ENCODE measurements around the gene GPRC5C.
"Not testable (repeated sequence)": the region's sequence is repeated elsewhere in the genome, so short reads cannot be mapped to it uniquely, and the experiment has no call there.

GPRC5C gene

DNA sequence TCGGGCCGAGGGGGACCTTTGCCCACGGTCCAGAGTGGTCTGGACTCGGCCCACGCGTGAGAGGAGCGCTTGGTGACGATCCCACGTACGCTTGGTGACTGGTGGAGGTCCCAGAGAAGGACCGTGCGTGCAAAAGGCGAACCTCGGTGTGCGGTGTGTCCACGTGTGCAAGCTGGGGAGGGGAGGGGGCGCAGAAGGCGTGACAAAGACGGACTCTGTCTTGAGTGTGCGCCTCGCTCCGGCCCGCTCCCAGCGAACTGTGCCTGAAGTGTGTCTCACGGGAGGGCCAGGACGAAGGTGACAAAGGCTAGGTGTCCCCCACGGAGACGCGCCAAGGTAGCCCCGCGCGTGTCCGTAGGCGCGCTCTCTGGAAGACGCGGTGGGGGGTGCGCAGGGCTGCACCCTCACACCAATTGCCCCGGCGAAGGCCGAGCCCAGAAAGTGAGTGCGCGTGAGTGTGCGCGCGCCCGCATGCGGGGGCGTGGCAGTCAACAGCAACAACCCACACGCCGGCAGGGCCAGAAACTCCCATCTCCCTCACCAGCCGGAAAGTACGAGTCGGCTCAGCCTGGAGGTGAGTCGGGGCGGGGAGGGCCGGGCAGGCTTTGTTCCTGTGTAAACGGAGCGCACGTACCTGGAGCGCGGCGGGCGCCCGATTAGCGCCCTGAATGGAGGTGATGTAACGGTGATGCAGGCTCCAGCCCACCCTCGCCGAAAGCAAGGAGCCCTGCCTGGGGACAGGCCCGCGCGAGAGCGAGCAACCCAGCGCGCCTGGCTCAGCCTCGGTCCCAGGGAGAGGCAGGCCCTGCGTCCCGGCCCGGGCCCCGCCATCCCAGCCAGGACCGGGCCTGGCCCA is at the start of gene GPRC5C:
TSS of gene GPRC5C (plus strand) at position 521 of the 856 bp plus-strand sequence. CDS start 7,689 bp downstream, outside the sequence.
- DNase-seq, result peak; percentile 25

GRCh38 chr17:74383141-74383540 is 48.7 kb upstream of the GPRC5C start:
- no peak for DNase-seq

GRCh38 chr17:74385201-74385600 is 46.7 kb upstream of the GPRC5C start:
- DNase-seq, result no peak

DNA sequence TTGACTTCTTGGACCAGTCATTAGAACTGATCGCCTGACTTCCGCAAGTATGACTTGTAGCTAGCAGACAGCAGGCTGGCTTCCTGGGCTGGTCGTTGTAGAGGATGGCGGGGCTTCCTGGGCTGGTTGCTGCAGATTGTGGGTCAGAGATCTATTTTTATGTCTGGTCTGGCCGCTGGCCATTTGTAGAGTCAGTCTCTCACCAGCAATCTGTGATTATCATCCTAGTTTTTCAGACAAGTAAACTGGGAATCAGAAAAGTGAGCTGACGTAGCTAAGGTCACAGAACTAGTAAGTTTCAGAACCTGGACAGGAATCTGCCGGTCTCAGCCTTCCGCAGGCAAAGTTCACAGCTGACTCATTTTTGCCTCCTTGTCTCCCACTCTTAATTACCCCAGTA is 45.5 kb upstream of the GPRC5C start:
- DNase-seq, result no peak

GRCh38 chr17:74387365-74388218 is 44.3 kb upstream of the GPRC5C start:
- no peak for DNase-seq

DNA sequence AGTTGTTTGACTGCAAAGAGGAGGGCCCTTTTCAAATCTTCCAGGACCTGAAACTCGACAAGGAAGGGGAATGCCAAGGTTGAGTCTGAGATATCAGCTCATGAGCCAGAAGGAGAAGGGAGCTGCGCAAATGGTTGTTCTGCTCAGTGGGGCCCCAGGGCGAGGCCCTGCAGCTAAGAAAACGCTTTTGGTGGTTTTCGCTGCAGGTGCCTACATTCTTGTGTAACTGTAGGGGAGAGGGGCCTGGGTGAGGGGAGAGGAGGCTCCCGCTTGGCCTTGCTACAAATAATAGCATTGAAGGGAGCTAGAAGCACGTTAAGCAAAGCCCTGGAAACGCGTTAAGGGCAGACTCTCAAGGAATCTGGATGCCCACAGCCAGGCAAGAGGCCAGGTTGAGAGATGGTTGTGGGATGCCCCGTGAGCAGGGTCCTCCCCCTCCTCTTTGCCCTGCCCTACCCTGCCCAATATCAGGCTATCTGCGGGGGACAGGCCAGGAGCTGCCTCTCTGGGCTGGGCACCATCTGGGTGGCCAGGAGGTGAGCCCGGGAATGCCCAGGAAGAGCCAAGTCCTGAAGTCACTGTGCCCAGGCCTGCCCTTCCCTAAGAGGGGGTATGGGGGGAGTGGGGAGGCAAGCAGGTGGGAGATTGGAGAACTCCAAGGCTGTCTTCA is 42.7 kb upstream of the GPRC5C start:
- DNase-seq, result no peak

DNA sequence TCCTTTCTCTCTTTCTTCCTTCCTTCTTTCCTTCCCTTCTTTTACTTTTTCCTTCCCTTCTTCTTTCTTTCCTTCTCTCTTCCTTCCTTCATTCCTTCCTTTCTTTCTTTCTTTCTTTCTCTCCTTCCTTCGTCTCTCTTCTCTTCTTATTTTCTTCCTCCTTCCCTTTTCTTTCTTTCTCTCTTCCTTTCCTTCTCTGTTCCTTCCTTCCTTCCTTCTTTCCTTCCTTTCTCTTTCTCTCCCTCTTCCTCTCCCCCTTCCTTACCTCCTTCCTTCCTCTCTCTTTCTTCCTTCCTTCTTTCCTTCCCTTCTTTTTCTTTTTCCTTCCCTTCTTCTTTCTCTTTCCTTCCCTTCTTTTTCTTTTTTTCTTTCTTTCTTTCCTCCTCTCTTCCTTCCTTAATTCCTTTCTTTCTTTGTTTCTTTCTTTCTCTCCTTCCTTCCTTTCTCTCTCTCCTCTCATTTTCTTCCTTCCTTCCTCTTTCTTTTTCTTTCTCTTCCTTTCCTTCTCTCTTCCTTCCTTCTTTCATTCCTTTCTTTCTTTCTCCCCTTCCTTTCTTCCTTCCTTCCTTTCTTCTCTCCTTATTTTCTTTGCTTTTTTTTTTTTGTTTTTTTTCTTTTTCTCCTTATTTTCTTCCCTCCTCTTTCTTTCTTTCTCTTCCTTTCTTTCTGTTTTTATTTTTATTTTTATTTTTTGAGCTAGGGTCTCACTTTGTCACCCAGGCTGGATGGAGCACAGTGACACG is 41.8 kb upstream of the GPRC5C start:
- DNase-seq, result no peak

DNA sequence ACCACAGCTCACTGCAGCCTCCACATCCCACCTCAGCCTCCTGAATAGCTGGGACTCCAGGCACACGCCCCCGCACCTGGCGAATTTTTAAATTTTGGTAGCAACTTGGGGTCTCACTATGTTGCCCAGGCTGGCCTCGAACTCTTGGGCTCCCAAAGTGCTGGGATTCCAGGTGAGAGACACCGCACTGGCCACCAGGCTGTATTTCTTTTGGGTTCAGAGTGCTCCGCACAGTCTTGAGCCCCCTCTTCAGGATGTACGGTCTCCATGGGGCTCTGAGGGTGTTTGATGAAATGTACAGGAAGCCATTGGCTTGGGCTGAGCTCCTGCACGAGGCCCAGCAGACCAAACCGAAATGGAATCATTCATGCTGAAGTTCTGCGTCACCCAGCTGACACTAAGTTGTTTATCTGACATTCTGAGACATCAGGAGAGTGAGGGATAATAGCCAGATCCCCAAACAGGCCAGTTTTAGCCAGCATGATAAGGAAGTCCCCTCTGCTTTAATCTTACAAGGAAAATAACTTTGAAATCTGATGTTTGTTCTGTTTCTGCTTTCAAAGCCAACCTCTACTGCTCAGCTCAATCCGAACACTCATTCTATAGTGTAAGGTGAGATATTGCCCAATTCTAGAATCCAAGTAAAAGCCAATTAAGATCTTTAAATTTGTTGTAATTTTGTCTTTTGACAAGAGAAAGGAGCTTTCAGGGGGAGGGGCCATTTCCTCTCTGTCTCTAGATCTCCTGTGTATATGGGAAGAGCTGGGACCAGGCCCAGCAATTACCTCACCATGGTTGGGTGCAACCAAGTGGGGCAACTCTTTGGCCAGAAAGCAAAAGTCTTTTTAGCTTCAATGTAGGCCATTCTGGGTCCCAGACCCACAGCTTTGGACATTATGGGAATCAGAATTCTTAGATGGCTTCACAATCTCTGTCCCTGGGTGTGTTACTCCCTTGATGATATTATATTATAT is 40.9 kb upstream of the GPRC5C start:
- DNase-seq, result no peak

DNA sequence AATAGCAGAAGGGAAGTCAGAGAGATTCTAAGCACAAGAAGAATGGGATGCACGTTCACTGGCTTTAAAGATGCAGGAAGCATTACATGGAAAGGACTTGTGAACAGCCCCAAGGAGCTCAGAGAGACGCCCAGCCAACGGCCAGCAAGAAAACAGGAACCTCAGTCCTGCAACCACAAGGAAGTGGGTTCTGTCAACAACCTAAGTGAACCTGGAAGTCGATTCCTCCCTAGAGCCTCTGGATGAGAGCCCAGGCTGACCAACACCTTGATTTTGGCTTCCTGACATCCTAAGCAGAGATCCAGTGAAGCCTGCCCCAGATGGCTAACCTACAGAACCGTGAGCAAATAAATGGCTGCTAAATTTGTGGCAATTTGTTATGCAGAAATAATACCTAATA is 40.1 kb upstream of the GPRC5C start:
- no peak for DNase-seq

DNA sequence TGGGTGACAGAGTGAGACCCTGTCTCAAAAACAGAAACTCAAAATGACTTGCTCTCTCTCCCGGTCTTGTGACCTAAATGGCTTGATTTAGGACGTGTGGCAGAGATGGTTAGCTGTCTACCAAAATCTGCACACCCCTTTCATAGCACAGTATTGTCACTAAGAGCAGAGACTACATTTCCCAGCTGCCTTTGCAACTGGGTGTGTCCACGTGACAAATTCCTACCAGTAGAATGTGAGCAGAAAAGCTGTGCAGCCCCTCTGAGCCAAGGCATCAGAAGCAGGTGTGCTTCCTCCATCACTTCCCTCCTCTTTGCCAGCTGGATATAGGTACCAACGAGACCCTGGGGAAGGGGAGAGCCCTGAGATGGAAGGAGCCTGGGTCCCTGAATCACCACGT is 39.0 kb upstream of the GPRC5C start:
- no peak for DNase-seq

- peak; percentile 39 for DNase-seq
These were observed 38.4 kb upstream of the GPRC5C start for GRCh38 chr17:74393346-74393942.

DNA sequence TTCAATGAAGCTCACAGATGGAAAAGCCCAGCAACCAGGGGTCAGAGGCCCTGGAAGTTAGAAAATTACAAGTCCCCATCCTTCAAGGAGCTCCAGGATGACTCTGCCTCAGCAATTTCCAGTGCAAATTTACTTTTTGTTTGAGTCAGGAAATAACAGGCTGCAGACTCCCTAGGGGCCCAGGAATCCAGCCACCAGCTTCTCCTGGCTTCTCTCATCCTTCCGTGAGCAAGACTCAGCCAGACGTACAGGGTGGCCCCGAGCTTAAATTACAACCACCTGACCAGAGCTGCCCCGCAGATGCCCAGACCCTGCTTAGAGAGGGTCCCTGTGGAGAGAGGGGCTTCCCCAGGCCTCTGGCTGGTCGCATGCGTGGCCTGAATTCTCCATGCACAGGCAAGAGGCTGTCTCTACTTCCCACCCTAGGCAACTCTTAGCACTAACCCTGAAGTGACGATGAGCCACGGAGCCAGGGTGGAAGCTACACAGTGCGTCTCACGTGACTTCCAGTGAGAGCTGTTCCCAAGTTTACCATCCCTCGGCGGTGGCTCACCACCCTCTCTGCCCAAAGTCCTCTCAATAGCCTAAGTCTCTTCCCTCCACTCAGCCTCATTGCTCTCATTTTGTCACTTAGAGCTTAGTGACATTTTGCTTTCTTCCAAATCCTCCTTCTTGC is 37.5 kb upstream of the GPRC5C start:
- no peak for DNase-seq

- DNase-seq, result no peak
These were observed 36.9 kb upstream of the GPRC5C start for GRCh38 chr17:74394977-74395376.

DNA sequence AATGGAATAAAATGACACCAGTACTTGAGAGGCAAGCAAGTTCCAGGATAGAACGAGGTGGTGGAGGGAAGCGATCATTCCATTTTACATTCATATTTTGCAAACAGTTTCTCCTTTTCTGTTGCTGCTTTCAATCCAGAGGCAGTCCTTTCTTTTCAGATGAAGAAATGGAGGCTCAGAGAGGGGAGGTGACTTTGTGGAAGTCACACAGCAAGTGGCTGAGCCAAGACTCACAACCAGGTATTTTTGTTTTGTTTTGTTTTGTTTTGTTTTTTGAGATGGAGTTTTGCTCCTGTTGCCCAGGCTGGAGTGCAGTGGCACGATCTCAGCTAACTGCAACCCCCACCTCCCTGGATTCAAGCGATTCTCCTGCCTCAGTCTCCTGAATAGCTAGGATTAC is 35.3 kb upstream of the GPRC5C start:
- no peak for DNase-seq

DNA sequence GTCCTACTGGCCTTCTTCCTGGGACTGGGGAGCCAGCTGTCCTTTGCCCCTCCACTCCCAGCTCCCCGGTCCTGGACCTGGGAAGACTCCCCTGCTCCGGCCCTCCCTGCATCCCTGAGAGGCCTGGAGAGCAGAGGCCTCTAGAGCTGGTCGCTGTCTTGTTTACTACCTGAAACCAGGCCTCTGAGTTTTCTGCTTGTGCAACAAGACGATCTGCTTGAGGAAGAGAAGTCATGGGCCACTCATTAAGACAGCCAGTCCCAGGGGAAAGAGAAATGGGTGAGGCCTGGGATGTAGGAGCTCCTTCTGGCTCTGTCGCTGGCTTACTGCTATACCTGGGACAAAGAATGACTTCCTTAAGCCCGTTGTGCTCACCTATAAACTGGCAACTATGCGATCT is 29.8 kb upstream of the GPRC5C start:
- DNase-seq, result no peak

- no peak for DNase-seq
These were observed 28.3 kb upstream of the GPRC5C start for GRCh38 chr17:74403512-74404137.

GRCh38 chr17:74404218-74404617 is 27.7 kb upstream of the GPRC5C start:
- no peak for DNase-seq

DNA sequence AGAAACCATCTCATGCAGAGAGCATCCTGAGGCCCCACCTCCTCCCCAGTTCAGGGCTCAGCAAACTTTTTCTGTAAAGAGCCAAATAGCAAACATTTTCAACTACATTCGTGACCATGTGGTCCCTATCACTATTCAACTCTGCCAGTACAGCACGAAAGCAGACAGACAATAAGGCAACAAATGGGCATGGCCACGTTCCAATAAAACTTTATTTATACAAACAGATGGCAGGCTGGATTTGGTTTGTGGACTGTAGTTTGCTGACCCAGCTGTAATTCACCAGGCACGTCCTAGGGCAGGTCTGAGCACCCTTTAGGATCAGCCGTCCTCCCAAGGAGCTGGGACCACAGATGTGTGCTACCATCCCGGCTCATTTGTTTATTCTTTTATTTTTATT is 27.1 kb upstream of the GPRC5C start:
- DNase-seq, result no peak

DNA sequence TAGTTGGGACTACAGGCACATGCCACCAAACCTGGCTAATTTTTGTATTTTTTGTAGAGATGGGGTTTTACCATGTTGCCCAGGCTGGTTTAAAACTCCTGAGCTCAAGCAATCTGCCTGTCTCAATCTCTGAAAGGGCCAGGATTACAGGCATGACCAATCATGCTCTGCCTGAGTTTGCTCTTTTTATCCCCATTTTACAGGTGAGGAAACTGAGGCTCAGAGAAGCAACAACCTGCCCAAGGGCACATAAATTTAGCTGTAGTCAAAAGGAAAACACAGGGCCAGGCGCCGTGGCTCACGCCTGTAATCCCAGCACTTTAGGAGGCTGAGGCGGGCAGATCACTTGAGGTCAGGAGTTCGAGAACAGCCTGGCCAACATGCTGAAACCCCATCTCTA is 26.6 kb upstream of the GPRC5C start:
- DNase-seq, result not testable (repeated sequence)

DNA sequence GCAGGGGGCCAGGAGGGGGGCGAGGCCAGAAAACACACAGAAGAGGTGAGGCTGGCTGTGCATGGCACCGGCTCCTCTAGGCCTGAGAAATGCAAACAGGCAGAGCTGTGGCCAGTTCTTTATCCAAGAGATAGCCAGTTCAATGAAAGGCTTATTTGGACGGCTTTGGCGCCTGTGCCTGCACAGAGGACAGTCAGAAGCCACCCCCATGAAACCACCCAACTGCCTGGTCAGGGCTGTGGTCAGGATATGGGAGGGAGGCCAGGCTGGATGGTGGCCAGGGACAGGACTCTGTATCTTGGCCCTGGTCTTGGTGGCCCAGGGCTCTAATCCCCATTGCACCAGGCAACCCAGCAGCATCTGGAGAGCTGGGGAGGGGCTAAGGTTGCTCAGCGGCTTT is 24.5 kb upstream of the GPRC5C start:
- no peak for DNase-seq

Measured in fibroblast of skin of right biceps (primary cell).